HG03565 (cell line): ENCODE results near the gene PIK3R1.

ENCODE experiments used
- ATAC-seq: cut with Tn5 transposase; IDR thresholded peaks from one replicate; pipeline ENCODE4 v1.9.1; 2021; ENCODE audit warnings: mild to moderate bottlenecking, moderate library complexity; ENCODE audit not compliant: unreplicated experiment

Gene PIK3R1

GRCh38 chr5:68319706-68320412 lies 104.3 kb downstream of the PIK3R1 start:
- no peak for ATAC-seq

GRCh38 chr5:68320413-68320986 lies 104.9 kb downstream of the PIK3R1 start:
- no peak for ATAC-seq

GRCh38 chr5:68325065-68325580 lies 109.6 kb downstream of the PIK3R1 start:
- no peak for ATAC-seq

- no peak for ATAC-seq
These were observed 114.1 kb downstream of the PIK3R1 start for GRCh38 chr5:68329554-68330255.

- ATAC-seq = no peak
These were observed 115.0 kb downstream of the PIK3R1 start for GRCh38 chr5:68330574-68330973.

GRCh38 chr5:68331192-68332079 lies 115.9 kb downstream of the PIK3R1 start:
- ATAC-seq = no peak

GRCh38 chr5:68332080-68332451 lies 116.5 kb downstream of the PIK3R1 start:
- no peak for ATAC-seq

GRCh38 chr5:68332556-68332955 lies 117.0 kb downstream of the PIK3R1 start:
- no peak for ATAC-seq

- no peak for ATAC-seq
These were observed 118.3 kb downstream of the PIK3R1 start for GRCh38 chr5:68333649-68334552.

- no peak for ATAC-seq
These were observed 119.0 kb downstream of the PIK3R1 start for GRCh38 chr5:68334553-68334886.

- no peak for ATAC-seq
These were observed 119.5 kb downstream of the PIK3R1 start for GRCh38 chr5:68335075-68335474.

GRCh38 chr5:68336200-68336599 lies 120.6 kb downstream of the PIK3R1 start:
- ATAC-seq = no peak

GRCh38 chr5:68337235-68337634 lies 121.7 kb downstream of the PIK3R1 start:
- no peak for ATAC-seq

GRCh38 chr5:68339921-68340321 lies 124.4 kb downstream of the PIK3R1 start:
- ATAC-seq = no peak

GRCh38 chr5:68341006-68341405 lies 125.5 kb downstream of the PIK3R1 start:
- no peak for ATAC-seq

GRCh38 chr5:68342693-68343092 lies 127.1 kb downstream of the PIK3R1 start:
- no peak for ATAC-seq

GRCh38 chr5:68343421-68343826 lies 127.9 kb downstream of the PIK3R1 start:
- peak; percentile 72 for ATAC-seq

- no peak for ATAC-seq
These were observed 129.0 kb downstream of the PIK3R1 start for GRCh38 chr5:68344447-68345111.

GRCh38 chr5:68345171-68345570 lies 129.6 kb downstream of the PIK3R1 start:
- ATAC-seq = no peak

GRCh38 chr5:68345582-68345981 lies 130.0 kb downstream of the PIK3R1 start:
- ATAC-seq = no peak
